Skeletal muscle cell (primary cell): ENCODE data around the gene EBPL.
"Not testable (repeated sequence)": the region's sequence is repeated elsewhere in the genome, so short reads cannot be mapped to it uniquely, and the experiment has no call there.

Experiments
- DNase-seq: peaks from one replicate; pipeline ENCODE4 v3.0.0-alpha.2; 2010; ENCODE audit warnings: low read depth
- H3K4me3 ChIP-seq: 2 replicates; pipeline ENCODE4 v1.5.1; 2011; ENCODE audit warnings: low read depth, mild to moderate bottlenecking, control low read depth, low read length, moderate library complexity

The EBPL gene

DNA sequence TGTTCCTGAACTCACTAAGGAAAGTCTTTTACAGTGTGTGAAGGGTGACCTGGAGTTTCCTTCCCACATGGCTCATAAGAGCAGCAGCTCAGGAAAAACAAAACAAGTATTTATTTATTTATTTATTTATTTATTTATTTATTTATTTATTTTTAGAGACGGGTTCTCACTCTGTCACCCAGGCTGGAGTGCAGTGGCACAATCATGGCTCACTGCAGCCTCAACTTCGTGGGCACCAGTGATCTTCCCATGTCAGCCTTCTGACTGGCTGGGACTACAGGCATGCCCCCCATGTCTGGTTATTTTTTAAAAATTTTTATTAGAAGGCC lies 52.6 kb downstream of the EBPL start:
- H3K4me3 ChIP-seq, result no peak overlapping the region
- no peak for DNase-seq

DNA sequence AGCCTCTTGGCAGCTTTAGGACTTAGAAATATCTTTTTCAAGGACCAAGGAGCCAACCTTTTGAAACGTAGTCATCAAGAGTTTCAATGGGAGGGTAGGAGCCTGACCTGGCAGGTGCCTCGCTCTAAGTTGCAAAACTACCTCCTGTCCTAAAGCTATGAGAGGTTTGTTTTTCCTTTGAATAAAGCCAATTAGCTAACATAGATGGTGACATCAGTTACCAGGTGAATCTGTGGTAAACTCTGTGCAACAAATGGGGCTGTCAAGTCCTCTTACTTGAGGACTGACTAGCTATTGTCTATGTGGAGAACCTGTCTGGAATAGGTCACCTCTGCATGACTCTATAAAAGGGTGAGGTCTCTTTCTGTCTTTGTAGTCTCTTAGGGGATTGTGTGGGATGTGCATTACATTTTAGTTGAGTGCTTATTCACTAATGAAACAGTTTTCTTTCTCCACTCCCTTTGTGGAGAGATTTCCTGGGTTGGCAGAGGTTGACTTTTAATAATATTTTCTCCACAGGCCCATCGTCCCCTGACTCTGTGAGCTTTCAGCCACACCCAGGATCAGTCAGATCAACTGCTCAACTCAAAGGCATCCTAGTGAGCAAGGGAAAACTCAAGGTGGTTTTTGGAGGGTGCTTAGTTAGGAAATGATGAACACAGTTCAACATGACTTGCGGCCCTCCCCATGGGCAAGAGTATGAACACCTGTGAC lies 53.1 kb downstream of the EBPL start:
- no peak for DNase-seq

DNA sequence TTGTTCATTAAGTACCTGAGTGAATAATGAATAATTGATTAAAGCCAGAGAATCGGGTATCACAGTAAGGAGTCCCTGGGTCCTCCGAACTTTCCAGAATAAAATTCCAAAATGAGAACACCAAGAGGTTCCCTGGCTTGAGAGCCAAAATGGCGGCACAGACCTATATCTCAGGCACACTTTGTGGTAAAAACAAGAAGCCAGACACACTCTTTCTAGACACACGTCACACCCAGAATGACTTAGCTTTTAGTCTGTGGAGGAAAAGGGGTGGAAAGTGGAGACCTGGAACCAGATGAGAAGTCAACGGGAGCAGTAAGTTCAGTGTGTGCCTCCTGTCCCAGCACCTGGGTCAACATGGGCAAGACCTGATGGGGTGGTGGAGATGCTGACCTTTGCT lies 54.6 kb downstream of the EBPL start:
- no peak for DNase-seq
- no peak overlapping the region for H3K4me3 ChIP-seq

More for the DNA sequence above, 53.1 kb downstream of the EBPL start:
- H3K4me3 ChIP-seq, result no peak overlapping the region

- H3K4me3 ChIP-seq, result no peak overlapping the region
- DNase-seq, result peak; percentile 17
These were observed 55.5 kb downstream of the EBPL start for GRCh38 chr13:49635599-49636433.

- no peak overlapping the region for H3K4me3 ChIP-seq
- DNase-seq, result no peak
These were observed 57.6 kb downstream of the EBPL start for GRCh38 chr13:49633710-49634109.

GRCh38 chr13:49632156-49632555 lies 59.1 kb downstream of the EBPL start:
- no peak overlapping the region for H3K4me3 ChIP-seq
- DNase-seq, result no peak

DNA sequence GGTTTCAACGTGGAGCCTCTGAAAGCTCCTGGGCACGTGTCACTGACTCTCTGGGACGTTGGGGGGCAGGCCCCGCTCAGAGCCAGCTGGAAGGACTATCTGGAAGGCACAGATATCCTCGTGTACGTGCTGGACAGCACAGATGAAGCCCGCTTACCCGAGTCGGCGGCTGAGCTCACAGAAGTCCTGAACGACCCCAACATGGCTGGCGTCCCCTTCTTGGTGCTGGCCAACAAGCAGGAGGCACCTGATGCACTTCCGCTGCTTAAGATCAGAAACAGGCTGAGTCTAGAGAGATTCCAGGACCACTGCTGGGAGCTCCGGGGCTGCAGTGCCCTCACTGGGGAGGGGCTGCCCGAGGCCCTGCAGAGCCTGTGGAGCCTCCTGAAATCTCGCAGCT lies 60.7 kb downstream of the EBPL start:
- H3K4me3 ChIP-seq, result no peak overlapping the region
- DNase-seq, result no peak

- H3K4me3 ChIP-seq, result no peak overlapping the region
These were observed 61.3 kb downstream of the EBPL start for GRCh38 chr13:49629947-49630346.

DNA sequence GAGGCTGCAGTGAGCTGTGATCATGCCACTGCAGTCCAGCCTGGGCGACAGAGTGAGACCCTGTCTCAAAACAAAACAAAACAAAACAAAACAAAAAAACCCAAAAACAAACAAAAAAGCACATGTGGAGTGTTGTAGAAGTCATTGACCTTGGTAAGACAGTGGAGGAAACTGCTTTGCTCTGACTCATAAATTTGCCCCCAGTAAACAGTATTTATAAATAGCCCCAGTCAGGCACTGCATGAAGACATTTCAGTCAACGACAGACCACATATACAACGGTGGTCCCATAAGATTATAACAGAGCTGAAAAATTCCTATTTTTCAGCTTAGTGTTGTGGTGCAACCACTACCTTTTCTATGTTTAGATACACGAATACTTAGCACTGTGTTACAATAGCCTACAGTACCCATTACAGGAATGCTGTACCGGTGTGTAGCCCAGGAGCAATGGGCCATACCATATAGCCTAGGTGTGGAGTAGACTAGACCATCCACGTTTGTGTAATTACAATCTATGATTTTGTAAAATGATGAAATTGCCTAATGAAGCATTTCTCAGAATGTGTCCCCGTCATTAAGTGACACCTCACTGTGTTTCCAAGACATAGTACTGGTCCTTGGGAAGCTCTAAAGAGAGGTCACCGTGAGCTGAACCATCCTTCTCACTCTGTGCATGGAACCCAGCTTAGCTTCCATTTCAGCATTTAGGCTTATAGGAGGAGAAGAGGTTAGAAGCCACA lies 61.9 kb downstream of the EBPL start:
- DNase-seq, result no peak
- H3K4me3 ChIP-seq, result no peak overlapping the region

More at GRCh38 chr13:49629947-49630346, 61.3 kb downstream of the EBPL start:
- DNase-seq, result no peak

DNA sequence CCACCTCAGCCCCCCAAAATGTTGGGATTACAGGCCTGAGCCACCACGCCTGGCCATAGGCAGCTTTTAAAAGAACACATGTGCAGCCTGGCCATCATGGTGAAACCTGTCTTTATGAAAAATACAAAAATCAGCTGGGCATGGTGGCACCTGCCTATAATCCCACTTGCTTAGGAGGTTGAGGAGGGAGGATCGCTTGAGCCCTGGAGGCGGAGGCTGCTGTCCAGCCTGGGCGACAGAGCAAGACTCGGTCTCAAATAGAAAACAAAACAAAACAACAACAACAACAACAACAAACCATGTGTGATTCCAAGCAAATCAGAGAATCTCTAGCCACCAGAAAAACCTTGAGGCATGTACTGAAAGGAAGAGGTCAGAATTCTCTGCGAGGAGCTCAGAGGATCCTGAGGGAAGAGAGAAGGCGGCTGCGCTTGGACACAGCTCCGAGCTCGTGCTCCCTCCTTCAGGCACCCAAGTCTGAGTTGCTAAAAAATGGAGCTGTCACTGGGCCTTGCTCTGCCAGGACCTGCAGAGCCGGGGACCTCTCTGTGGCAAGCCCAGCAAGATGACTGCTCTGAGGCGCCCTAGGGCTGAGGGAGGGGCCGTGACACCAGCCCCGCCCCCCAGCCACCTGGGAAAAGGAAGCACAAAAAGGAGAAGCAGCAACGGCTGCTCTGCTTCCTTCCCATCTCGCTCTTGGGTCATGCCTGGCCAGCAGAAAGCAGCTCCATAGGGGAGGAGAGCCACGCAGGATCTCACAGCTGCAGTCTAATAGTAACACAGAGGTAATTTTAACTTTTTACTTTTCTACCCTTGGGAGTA lies 63.2 kb downstream of the EBPL start, which contains the start of gene ARL11:
ARL11 (plus strand) TSS at position 677 of the 822 bp plus-strand sequence. CDS start 1,941 bp downstream, outside the sequence.
- H3K4me3 ChIP-seq, result no peak within 1 kb of the TSS
- no peak for DNase-seq

DNA sequence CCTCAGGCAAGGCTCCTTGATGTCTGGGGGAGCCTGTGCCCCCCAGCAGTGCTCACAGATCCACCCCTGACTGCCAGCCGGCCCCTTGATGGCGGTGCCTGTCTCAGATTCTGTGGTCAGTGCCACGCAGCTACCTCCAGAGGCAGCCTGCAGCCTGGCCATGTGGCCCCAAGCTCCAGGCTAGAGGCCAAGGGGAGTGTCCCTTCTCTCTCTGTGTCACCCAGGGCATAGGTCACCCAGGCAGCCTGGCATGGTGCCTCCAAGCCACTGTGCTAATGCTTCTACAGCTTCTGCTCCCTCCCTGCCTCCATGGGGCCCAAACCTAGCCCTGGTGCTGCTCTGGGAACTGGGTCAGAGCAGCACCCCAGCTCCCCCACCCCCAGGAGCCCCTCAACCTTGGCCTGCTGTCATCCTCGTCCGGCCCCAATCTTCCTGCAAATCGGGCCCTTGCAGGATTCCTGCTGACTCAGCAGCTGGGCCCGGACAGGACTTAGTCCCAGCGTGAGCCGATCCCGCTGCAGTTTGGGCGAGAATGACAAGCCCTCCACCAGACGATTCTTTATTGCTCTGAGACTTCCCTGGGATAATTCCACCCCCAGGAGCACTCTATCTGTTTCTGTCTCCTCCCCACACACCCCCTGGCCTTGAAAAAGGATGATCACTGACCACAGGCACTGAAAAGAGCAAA lies 65.8 kb downstream of the EBPL start:
- no peak for DNase-seq
- H3K4me3 ChIP-seq, result no peak overlapping the region

DNA sequence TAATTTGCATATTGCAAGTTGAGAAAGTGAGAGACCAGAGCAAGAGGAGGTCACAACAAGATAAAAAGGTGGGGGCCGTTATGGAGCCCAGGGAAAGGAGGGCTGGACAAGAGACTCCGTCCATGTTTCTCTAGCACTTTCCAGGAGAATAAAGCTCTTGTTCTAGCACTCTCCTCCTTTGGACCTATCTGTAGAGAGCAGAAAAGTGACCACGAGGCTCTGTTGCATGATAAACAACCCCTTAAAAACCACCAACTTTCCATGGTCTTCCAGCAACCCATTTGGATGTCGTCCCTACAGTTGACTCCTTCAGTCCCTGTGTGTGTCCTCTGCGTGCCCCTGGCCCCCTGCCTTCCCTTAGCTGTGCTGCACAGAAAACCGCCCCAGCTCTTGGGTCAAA lies 67.1 kb downstream of the EBPL start:
- no peak for DNase-seq
- no peak overlapping the region for H3K4me3 ChIP-seq

DNA sequence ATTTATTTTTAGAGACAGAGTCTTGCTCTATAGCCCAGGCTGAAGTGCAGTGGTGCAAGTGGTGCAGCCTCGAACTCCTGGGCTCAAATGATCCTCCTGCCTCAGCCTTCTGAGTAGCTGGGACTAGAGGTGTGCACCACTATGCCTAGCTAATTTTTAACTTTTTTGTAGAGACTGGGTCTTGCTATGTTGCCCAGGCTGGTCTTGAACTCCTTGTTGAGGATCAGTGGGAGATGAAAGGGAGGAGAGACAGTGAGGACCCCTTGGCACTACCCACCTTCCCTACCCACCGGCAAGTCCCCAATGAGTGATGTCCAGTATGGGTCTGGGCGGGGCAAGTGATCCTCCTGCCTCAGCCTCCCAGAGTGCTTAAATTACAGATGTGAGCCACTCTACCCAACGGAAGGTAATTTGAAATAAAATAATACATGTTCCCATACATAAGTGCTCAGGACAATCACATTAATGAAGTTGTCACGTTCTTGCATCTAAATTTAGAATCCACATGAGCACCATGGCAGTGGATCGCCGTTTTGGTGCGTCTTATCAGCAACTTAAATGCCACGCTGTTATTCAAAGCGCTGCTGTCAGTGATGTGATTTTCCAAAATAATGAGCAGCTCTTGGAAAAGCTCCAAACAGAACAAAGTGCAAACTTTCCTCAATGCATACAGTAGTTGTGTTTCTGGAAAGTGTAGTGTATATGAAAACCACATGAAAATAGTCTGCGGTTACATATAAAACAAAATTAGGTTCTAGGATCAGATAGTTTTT lies 68.9 kb downstream of the EBPL start:
- H3K4me3 ChIP-seq, result no peak overlapping the region
- DNase-seq, result no peak

DNA sequence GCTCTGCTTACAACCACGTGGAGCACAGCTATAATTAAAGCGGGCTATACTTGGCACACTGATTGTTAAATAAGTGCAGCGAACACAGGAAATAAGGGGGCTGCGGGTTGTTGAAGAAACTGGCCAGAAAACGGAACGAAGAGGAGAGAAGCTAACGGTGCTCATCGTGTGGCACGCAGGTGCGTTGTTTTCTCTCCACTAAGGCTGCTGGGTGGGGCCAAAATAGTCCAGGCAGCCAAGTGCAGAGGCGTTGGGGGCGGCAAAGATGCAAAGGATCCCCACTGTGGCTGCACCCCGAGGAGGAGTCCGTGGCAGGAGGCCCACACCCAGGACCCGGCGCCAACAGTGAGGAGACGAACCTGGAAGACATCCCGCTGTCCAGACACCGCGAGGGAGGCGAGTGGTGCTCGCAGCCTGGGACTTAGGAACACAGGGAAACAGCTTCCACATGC lies 71.1 kb downstream of the EBPL start:
- peak overlapping the region; percentile 9 for H3K4me3 ChIP-seq
- DNase-seq, result no peak

- no peak overlapping the region for H3K4me3 ChIP-seq
- DNase-seq, result no peak
These were observed 74.6 kb downstream of the EBPL start for GRCh38 chr13:49616676-49617065.

DNA sequence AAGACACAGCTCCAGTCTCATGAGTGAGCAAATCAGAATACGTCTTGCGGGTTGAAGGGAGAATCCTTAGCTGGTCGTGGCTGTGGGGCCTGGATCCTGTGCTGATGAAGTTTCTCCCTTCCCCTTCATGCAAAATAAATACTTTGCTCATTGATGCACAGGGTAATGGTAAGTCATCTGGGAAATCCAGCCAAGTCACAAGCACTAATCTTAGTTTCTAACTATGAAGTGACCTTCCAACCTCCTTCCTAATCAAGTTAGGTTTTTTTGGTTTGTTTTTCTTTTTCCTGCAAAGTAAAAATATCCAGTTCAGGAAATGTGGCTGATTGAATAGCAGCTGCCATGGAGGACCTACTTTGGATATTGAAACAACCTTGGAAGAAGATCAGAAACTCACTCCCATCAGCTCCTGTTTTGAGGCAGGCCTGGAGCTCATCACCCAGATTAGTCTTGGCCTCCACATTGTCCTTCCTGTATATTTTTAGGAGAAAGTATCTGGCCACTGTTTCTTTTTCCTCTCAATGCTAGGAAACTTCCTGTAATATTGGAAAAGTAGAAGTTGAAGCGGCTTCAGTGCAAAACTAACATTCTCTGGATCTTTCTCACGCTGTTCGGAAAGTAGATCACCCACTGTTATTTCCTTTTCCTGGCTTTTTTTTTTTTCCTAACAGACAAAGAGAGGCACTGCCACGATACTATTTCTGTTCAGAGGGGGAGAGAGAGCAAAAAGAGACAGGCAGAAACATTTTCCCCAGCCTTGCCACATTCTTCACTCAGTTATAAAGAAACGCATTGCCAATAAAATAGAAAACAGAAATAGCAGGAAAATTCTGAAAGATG lies 75.2 kb downstream of the EBPL start:
- DNase-seq, result no peak
- no peak overlapping the region for H3K4me3 ChIP-seq

DNA sequence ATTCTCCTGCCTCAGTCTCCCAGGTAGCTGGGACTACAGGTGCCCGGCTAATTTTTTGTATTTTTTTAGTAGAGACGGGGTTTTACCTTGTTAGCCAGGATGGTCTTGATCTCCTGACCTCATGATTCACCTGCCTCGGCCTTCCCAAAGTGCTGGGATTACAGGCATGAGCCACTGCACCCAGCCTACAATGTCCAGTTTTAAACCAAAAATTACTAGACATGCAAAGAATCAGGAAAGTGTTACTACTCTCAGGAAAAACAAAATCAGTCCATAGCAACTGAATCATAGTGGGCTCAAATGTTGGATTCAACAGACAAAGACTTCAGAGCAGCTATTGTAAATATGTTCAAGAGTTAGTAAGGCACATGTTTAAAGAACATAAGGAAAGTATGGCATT lies 79.2 kb downstream of the EBPL start:
- not testable (repeated sequence) for H3K4me3 ChIP-seq, DNase-seq
